Middle frontal gyrus (tissue), 1 donor: Measurements from ENCODE around the gene COL6A1.
A peak's percentile ranks its signal among the peaks of the same experiment; 100 is the strongest.

Experiments
- DNase-seq: peaks from one replicate; pipeline ENCODE4 v3.0.0-alpha.2; 2015; ENCODE audit warnings: low spot score; ENCODE audit errors: extremely low spot score

The COL6A1 gene

GRCh38 chr21:46048926-46049889 lies 67.6 kb downstream of the COL6A1 start:
- DNase-seq = peak; percentile 3

GRCh38 chr21:46049890-46050667 lies 68.5 kb downstream of the COL6A1 start:
- DNase-seq = no peak

- no peak for DNase-seq
Observed at GRCh38 chr21:46050668-46051378, 69.3 kb downstream of the COL6A1 start.

- no peak for DNase-seq
Observed at GRCh38 chr21:46051379-46051770, 69.8 kb downstream of the COL6A1 start.

- no peak for DNase-seq
Observed at GRCh38 chr21:46051821-46052675, 70.5 kb downstream of the COL6A1 start.

DNA sequence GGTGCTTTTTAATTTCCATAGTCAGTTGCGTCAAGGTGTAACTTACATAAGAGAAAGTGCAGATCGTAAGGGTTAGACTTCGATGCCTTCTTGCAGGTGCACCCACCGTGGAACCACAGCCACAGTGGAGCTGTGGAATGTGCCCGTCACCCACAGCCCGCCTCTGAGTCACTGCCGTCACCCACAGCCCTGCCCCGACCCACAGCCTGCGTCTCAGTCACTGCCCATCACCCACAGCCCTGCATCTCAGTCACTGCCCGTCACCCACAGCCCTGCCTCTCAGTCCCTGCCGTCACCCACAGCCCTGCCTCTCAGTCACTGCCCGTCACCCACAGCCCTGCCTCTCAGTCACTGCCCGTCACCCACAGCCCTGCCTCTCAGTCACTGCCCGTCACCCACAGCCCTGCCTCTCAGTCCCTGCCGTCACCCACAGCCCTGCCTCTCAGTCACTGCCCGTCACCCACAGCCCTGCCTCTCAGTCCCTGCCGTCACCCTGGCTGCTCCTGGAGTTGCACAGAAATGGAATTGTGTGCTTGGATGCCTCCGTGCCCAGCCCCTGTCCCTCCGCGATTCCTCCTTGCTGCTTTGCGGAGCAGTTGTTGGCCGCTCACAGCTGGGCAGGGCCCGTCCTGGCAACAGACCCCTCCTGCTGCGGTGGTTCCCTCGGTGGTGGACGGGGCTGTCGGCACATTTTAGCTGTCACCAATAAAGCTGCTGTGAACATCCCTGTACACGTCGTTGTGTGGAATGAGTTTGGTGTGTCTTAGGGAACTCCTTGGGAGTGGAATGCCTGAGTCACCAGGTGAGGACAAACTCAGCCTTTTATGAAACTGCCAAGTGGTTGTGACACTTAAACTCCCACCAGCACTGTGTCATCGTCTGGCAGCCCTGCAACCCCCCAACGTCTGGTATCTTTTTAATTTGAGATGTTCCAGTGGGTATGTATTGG lies 71.4 kb downstream of the COL6A1 start:
- DNase-seq = no peak

GRCh38 chr21:46054031-46054430 lies 72.5 kb downstream of the COL6A1 start:
- DNase-seq = no peak

DNA sequence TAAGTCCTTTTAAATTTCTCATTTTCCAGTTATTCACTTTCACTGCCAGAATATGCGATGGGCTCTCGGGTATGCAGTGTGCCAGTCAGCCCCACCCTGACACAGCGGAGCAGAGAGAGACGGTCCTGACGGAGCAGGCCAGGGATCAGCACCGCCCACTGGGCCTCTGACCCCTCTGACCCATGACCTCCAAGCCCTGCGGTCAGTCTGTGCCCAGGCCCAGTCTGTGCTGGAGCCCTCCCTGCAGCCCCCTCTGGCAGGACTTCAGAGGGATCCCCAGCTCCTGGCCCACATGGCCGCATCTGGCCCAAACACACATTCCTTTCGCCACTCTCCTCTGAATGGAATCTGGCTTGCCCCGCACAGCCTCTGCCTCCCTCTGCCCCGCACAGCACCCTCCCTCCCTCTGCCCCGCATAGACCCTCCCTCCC lies 72.9 kb downstream of the COL6A1 start:
- DNase-seq = no peak
